ENCODE results near the gene KCNJ16. TPM values are rescaled to one million over a fixed set of nuclear protein-coding genes. Genes with fewer than 3 reads are reported as not detected.

KCNJ16 gene
- total RNA-seq, 4 donors from 2014 or later = 2.4 to 36.2 (median 22.4) TPM

GRCh38 chr17:70116919-70117318, 41.9 kb downstream of the KCNJ16 start:
- Histone ChIP-seq H3K27ac (no peak overlapping the region), H3K4me1 (peaks cover 0 to 12% (median 0%) of the 10 kb centered on the region in 4 donors), H3K36me3 (no peaks in the 10 kb centered on the region), H3K9me3 (peaks cover 0 to 14% (median 0%) of the 10 kb centered on the region in 4 donors), H3K4me3 (no peak overlapping the region), H3K27me3 (no peaks in the 10 kb centered on the region)
- WGBS, 2 donors = 95% methylated on average over 3 of the region's 3 CpGs
- DNase-seq (ENCODE audit: low spot score in 2 of 2) = no peak
- no peak for TF ChIP-seq CTCF (IDR thresholded peaks at IDR 0.05)
- TF ChIP-seq POLR2A (IDR thresholded peaks at IDR 0.05) = no peak
- no peak for TF ChIP-seq EP300 (IDR thresholded peaks at IDR 0.05)

- Histone ChIP-seq H3K36me3 (no peaks in the 10 kb centered on the region), H3K27me3 (no peaks in the 10 kb centered on the region), H3K9me3 (peaks cover 0 to 14% (median 0%) of the 10 kb centered on the region in 4 donors), H3K27ac (no peak overlapping the region), H3K4me1 (peaks cover 0 to 13% (median 0%) of the 10 kb centered on the region in 4 donors), H3K4me3 (no peak overlapping the region)
- DNase-seq (ENCODE audit: low spot score in 2 of 2) = no peak
- no peak for TF ChIP-seq CTCF (IDR thresholded peaks at IDR 0.05)
- no peak for TF ChIP-seq EP300 (IDR thresholded peaks at IDR 0.05)
- no peak for TF ChIP-seq POLR2A (IDR thresholded peaks at IDR 0.05)
- WGBS, 2 donors = 60 to 100% methylated on average over 1 of the region's 1 CpG
These were observed 44.5 kb downstream of the KCNJ16 start for GRCh38 chr17:70119545-70119944.

GRCh38 chr17:70119983-70120382, 45.0 kb downstream of the KCNJ16 start:
- 76 to 81% methylated on average over 2 of the region's 2 CpGs for WGBS, 2 donors
- peaks cover 0 to 10% (median 0%) of the 10 kb centered on the region in 4 donors for H3K4me1 ChIP-seq

GRCh38 chr17:70120425-70120824, 45.4 kb downstream of the KCNJ16 start:
- Histone ChIP-seq H3K36me3 (no peaks in the 10 kb centered on the region), H3K9me3 (peaks cover 0 to 14% (median 0%) of the 10 kb centered on the region in 4 donors), H3K4me1 (peaks cover 0 to 7% (median 0%) of the 10 kb centered on the region in 4 donors), H3K27me3 (no peaks in the 10 kb centered on the region), H3K4me3 (no peak overlapping the region), H3K27ac (no peak overlapping the region)
- no peak for DNase-seq (ENCODE audit: low spot score in 2 of 2)
- TF ChIP-seq CTCF (IDR thresholded peaks at IDR 0.05) = no peak
- no peak for TF ChIP-seq EP300 (IDR thresholded peaks at IDR 0.05)
- TF ChIP-seq POLR2A (IDR thresholded peaks at IDR 0.05) = no peak
- 86 to 87% methylated on average over 4 of the region's 4 CpGs for WGBS, 2 donors

More at GRCh38 chr17:70119983-70120382, 45.0 kb downstream of the KCNJ16 start:
- Histone ChIP-seq H3K9me3 (peaks cover 0 to 14% (median 0%) of the 10 kb centered on the region in 4 donors), H3K4me3 (no peak overlapping the region), H3K27me3 (no peaks in the 10 kb centered on the region), H3K36me3 (no peaks in the 10 kb centered on the region), H3K27ac (no peak overlapping the region)
- DNase-seq (ENCODE audit: low spot score in 2 of 2) = no peak
- TF ChIP-seq EP300 (IDR thresholded peaks at IDR 0.05) (no peak), POLR2A (IDR thresholded peaks at IDR 0.05) (no peak), CTCF (IDR thresholded peaks at IDR 0.05) (no peak)

GRCh38 chr17:70121126-70121525, 46.1 kb downstream of the KCNJ16 start:
- peaks cover 0 to 6% (median 0%) of the 10 kb centered on the region in 4 donors for H3K4me1 ChIP-seq
- TF ChIP-seq POLR2A (IDR thresholded peaks at IDR 0.05) (no peak), EP300 (IDR thresholded peaks at IDR 0.05) (no peak), CTCF (IDR thresholded peaks at IDR 0.05) (no peak)
- H3K4me3 ChIP-seq = no peak overlapping the region
- no peak for DNase-seq (ENCODE audit: low spot score in 2 of 2)
- WGBS, 2 donors = 42 to 50% methylated on average over 3 of the region's 3 CpGs
- no peak overlapping the region for H3K27ac ChIP-seq
- H3K9me3 ChIP-seq = peaks cover 0 to 14% (median 0%) of the 10 kb centered on the region in 4 donors
- H3K36me3 ChIP-seq = no peaks in the 10 kb centered on the region
- H3K27me3 ChIP-seq = no peaks in the 10 kb centered on the region
